Ureter (tissue), 1 donor: ENCODE measurements around the gene P3H4. TPM values are rescaled to one million over a fixed set of nuclear protein-coding genes. Genes with fewer than 3 reads are reported as not detected.
A peak's percentile ranks its signal among the peaks of the same experiment; 100 is the strongest.
"Not testable (repeated sequence)": the region's sequence is repeated elsewhere in the genome, so short reads cannot be mapped to it uniquely, and the experiment has no call there.

Experiments
- DNase-seq: peaks from one replicate; pipeline ENCODE4 v3.0.0-alpha.2; 2020; ENCODE audit warnings: low spot score
- total RNA-seq: library from RNA; stranded (reverse); gene quantifications from one replicate; pipeline ENCODE4 v1.2.4, GENCODE V29; 2023
- donor health status: DM: yes; HTN: yes; CAD: no.

P3H4 gene
- total RNA-seq = 7.8 TPM

- peak; percentile 80 for DNase-seq
Measured at GRCh38 chr17:41811549-41812380, at the start of gene P3H4. TSS of gene P3H4 (minus strand) at chr17:41811949. CDS start at chr17:41811915, 34 bp downstream.

GRCh38 chr17:41860254-41860931 is 48.6 kb upstream of the P3H4 start:
- DNase-seq = no peak

- not testable (repeated sequence) for DNase-seq
Measured at GRCh38 chr17:41851382-41851781, 39.6 kb upstream of the P3H4 start.

GRCh38 chr17:41849251-41849990 is 37.7 kb upstream of the P3H4 start:
- no peak for DNase-seq

GRCh38 chr17:41848788-41849187 is 37.0 kb upstream of the P3H4 start:
- no peak for DNase-seq

- no peak for DNase-seq
Measured at GRCh38 chr17:41844971-41845370, 33.2 kb upstream of the P3H4 start.

- DNase-seq = not testable (repeated sequence)
Measured at GRCh38 chr17:41840781-41841180, 29.0 kb upstream of the P3H4 start.

- DNase-seq = not testable (repeated sequence)
Measured at GRCh38 chr17:41839448-41839847, 27.7 kb upstream of the P3H4 start.

GRCh38 chr17:41837761-41838538 is 26.2 kb upstream of the P3H4 start, which contains the start of gene KLHL10:
TSS of gene KLHL10 (plus strand) at chr17:41837825. CDS start at chr17:41837933, 108 bp downstream.
- DNase-seq = no peak

- DNase-seq = no peak
Measured at GRCh38 chr17:41836550-41837196, 24.9 kb upstream of the P3H4 start.

GRCh38 chr17:41835800-41836549 is 24.2 kb upstream of the P3H4 start, which contains the start of gene NT5C3B:
TSS of gene NT5C3B (minus strand) at chr17:41836232. CDS start at chr17:41836193, 39 bp downstream.
- peak; percentile 50 for DNase-seq

GRCh38 chr17:41835214-41835799 is 23.6 kb upstream of the P3H4 start:
- no peak for DNase-seq

GRCh38 chr17:41829961-41830360 is 18.2 kb upstream of the P3H4 start:
- DNase-seq = not testable (repeated sequence)

- DNase-seq = no peak
Measured at GRCh38 chr17:41825175-41825845, 13.6 kb upstream of the P3H4 start.

GRCh38 chr17:41824086-41824485 is 12.3 kb upstream of the P3H4 start:
- DNase-seq = no peak

- DNase-seq = no peak
Measured at GRCh38 chr17:41823580-41823979, 11.8 kb upstream of the P3H4 start.

- DNase-seq = no peak
Measured at GRCh38 chr17:41823141-41823524, 11.4 kb upstream of the P3H4 start.

- no peak for DNase-seq
Measured at GRCh38 chr17:41822216-41823140, 10.7 kb upstream of the P3H4 start.
